EL (cell line): Measurements from ENCODE around the gene GPBAR1.

Experiments
- DNase-seq: peaks from one replicate; pipeline ENCODE4 v3.0.0-alpha.2; 2016

GPBAR1 gene

DNA sequence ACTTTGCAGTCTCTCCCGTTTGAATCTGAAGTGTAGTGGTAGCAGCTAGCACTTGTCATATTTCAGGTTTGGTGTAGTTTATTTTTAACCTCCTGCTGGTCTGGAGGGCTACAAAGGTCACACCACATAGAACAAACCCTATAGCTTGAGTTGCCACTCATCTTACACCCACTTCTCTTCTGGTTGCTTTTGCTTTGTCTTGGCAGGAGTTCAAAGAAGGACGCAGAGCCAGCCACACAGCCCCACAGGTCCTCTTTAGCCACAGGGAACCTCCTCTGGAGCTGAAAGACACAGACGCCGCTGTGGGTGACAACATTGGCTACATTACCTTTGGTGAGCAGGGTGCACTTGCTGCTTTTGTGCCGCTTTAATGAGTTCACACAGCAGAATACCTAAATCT, 15.6 kb upstream of the GPBAR1 start:
- DNase-seq: no peak

DNA sequence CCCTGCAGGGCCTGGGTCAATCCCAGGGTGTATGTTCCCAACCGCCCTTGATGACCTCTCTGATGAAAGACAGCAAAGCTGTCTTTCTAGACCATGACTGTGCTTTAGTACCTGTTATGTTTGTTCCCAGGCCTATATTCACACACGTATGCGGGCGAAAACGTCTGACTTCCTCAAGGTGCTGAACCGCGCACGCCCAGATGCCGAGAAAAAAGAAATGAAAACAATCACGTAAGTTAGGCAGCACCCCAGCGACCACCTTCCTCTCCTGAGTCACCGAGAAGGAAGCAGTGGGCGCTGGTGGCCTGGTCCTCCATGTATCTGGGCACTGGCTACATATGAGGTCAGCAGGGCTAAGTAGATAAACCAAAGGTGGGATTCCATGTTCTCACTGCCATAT, 11.1 kb upstream of the GPBAR1 start:
- no peak for DNase-seq

DNA sequence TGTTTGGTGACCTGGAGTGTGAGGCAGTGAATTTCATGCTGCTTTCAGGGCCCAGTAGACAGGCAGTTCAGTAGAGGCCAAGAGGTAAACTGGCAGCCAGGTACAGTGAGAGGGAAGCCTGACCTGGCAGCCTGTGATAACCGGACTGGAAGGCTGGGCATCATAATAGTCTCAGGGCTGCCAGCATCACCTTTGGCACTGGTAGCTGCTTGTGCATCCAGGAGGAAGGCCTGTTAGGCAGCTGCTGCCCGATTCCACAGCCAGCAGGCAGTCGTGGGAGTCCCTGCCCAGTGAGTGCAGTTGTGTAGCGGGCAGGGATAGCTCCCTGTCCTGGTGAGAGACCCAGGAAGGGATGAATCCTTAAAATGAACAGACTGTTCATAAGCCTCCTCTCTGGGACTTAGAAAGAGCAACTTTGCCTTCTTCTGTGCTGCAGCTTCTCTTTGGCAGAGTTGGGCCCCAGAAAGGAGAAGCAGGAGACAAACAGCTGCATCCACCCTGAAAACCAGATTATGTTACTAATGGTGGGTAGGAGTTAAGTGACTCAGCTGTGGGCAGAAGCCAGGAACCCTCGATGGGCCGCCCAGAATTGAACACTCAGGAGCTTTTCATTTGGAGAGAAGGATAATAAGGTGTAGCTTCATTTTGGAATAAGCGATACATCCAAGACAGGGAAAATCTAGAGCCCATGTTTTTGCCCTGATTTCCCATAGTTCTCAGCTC, 8.1 kb upstream of the GPBAR1 start:
- DNase-seq: no peak

DNA sequence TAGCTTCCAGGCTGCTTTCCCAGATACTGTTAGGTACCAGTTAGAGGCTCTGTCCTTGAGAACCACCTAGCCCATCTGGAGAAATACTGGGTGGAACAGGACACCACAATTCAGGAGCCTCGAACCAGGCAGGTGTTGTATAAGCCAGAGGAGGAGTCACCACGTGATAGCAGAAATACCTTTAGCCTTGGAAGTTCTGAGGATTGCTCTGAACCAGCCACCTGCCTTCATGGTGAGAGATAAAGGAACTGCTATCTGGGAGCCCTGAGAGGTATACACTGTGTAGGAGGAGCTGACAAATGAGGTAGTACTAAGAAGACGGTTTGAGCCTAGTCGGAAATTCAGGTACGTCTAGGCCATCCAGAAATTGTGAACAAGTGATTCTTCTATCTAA, 7.6 kb upstream of the GPBAR1 start:
- DNase-seq: no peak

DNA sequence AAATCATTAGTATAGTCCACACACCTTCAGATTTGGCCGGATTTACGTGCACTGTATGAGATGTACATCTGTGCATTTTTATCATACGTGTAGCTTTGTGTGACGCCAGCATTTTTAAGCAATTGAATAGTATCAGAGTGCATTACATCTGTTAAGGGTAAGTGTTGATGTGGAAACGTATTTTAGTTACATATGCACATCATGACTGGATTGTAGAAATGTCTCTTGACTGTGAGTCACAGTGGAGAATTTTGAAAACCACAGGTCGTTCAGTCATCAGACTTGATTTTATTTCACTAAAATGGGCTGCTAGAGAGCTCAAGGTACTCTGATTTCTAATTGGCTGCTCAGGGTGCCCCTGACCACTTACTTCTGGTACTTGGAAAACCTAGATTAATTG, 5.4 kb upstream of the GPBAR1 start:
- peak; percentile 57 for DNase-seq

DNA sequence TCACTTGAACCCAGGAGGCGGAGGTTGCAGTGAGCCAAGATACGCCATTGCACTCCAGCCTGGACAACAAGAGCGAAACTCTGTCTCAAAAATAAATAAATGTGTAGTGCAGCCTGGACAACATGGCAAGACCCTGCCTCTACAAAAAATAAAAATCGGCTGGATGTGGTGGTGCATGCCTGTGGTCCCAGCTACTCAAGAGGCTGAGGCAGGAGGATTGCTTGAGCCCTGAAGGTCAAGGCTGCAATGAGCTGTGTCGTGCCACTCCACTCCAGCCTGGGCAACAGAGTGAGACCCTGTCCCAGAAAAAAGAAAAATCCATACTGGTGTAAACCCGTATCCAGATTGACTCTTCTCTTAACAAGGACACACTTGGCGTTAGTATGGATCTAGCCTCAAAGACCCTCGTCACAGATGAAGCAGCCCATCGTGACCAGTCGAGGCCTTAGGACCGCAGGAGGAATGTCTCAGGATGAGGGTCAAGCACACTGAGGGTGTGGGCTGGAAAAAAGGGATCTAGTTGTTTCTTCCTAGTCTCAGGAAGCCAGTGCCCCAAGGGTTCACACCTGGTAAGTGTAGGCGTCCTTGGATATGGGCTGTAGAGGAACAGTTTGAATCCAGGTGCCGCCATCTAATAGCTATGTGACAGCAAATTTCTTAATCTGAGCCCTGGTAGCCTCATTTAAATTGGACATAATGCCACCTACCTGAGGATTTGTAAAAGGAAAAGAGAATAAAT, 4.0 kb upstream of the GPBAR1 start:
- DNase-seq: no peak

DNA sequence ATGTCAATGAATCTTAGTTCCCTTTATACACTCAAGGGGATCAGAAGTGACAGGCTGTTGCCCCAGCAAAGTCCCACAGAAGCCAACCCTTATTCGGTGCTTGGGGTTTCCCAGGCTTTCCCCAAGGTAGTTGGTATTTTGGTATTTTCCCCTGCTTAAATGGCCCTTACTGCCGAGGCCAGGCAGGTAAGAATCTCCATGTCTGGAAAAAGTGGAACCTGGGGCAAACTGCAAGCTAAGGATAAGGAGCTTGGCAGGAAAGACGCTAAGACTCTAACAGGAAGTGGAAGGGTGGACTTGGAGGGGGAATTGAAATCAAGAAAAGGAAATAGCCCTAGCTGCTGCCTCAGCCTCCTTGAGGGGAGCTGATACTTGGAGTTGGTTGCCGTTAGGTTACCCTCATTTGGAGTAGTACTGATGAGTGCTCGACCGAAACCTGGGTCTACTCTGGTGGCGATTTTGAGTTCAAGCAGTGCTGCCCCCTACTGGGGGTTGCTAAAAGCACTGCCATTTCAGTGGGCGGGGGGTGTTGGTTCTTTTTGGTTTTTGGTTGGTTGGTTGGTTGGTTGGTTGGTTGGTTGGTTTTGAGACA, 3.3 kb upstream of the GPBAR1 start:
- DNase-seq: peak; percentile 25

DNA sequence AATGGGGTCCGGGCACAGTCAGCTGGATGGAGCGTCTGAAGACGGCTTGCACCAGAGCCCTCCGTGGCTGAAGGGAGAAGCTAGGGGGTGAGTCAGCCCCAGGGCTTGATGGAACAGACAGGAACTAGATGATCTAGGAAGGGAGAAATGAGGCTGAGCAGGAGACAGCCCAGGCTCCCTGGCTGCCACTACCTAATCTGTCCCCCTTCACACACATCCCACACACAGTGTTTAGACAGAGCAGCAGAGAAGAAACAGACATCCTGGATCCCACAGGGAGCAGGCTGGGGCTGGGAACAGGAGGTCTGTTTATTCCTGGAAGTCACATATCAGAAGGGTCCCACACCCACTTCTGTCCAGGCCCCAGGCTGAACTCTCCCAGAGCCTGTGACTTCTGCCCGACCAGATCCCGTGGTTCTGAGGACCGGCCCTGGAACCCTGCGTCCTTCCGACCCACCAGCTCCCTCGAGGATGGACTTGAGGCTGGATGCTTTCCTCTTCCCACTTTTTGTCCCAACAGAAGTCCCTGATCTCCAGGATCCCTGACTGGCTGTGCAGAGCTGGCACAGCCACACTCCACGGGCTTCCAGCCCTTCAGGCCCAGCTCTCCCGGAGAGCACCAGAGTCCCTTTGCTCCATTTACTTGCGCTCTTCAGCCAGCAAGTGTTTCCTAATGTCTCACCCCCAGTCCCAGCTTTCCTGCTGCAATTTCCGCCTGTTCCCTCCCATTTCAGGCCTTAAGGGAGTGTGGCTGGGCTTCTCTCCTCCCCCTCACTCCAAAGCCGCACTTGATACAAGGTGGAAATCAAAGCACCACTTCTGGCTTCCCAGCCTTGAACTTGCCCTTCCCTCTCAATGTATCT, 1.5 kb upstream of the GPBAR1 start:
- DNase-seq: peak; percentile 82

DNA sequence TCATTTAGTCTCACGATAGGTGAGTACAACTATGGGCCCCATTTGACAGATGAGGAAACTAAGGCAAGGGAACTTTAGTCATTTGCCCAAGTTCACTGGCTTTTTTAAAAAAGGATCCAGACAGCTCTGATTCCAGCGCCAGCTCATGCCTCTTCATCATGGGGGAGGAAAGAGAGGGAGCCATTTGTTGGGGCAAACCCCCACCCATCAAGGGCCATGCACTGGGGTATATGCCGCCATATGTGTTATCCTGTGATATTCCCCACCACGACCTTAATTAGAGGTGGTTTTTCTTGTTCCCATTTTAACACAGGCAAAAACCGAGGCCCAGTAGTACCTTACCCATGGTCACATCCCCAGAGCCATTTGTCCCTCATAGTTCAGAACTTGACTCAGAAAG, 649 bp upstream of the GPBAR1 start:
- DNase-seq: no peak

DNA sequence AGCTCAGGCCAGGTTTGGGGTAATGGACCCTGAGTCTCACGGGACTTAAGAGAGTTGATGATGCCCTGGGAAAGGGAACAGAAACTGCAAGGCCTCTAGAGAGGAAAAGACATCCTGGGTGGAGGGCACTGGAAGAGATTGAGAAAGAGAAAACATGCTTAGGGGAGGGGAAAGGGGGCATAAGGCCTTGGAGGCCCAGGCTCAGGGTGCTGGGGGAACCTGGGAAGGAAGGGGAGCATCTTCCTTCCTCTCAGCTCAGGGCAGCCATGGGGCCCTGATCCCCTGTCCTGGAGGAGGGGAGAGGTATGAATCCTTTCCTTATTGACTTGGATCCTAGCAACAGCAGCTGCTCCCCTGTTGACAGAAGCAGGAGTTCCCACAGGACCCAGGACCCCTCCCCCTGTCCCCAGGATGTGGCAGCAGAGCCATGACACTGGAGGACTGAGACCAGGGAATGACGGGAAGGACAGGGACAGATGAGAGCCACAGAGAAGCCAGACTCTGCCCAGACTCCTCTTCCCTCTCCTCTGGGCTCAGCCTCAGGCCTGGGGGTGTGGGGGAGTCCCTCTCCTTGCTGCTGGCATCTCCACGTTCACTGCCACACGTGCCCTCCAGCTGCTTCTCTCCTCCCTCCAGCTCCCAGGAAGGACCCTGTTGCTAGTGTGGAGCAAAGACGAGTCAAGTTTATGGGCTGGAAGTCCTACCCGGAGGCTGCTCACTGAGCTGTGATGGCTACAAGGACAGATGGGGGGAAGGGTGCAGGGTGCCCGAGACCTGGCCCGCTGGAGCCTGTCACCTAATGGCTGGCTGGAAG, 815 bp downstream of the GPBAR1 start:
- DNase-seq: no peak

DNA sequence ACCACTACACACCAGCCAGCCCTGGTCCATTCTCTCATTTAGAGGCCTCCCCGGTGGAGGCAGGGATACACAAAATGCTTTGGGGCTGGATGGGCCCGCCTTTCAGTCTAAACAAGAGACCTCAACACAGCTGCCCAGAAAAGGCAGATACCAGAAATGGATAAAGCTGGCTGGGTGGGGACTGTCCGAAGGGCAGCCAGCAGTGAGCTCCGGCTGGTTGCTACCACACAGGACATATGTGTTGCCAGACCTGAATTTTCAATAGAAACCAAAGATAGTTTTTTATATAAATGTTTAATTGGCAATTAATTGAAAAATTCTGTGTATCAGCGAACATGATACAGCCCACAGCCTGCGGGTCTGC, 1.4 kb downstream of the GPBAR1 start:
- DNase-seq: no peak

DNA sequence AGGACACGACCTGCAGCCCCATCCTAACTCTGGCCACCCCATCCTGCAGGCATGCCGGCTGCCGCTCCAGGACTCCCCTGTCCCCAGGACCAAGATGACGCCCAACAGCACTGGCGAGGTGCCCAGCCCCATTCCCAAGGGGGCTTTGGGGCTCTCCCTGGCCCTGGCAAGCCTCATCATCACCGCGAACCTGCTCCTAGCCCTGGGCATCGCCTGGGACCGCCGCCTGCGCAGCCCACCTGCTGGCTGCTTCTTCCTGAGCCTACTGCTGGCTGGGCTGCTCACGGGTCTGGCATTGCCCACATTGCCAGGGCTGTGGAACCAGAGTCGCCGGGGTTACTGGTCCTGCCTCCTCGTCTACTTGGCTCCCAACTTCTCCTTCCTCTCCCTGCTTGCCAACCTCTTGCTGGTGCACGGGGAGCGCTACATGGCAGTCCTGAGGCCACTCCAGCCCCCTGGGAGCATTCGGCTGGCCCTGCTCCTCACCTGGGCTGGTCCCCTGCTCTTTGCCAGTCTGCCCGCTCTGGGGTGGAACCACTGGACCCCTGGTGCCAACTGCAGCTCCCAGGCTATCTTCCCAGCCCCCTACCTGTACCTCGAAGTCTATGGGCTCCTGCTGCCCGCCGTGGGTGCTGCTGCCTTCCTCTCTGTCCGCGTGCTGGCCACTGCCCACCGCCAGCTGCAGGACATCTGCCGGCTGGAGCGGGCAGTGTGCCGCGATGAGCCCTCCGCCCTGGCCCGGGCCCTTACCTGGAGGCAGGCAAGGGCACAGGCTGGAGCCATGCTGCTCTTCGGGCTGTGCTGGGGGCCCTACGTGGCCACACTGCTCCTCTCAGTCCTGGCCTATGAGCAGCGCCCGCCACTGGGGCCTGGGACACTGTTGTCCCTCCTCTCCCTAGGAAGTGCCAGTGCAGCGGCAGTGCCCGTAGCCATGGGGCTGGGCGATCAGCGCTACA, 2.1 kb downstream of the GPBAR1 start:
- DNase-seq: no peak

DNA sequence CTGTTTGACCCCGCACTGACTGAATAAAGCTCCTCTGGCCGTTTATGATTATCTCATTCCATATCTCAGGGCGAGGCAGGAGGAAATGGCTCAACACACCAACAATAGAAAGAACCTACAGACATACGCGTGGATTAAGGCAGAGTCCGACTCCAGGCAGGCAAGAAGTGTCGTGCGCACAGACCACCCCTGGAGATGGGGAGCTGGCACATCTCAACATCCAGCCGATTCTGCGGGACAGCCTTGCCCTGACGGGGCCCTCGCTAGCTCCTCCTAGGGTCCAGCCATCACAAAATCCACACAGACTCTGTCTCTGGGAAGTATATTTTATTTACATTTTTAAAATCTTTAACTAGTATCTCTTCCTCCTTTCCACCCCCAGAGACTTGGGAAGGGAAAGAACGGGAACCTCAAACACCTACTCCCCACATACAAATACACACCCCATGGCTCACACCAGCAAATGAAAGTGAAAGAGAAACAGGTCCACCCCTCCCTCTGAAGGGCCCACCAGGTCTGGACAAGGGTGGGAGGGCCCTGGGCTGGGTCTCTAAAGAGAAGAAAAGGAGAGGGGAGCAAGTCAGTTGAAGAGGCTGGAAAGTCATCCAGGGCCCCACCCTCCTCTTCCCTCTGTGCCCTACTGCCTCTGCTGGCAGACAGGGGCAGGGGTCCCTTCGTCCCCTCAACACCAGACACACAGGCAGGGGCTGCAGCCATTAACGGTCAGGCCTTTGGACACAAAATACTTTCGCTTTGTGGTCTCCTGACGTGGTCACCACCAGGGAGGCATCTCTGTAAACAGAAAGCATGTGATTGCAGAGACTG, 3.2 kb downstream of the GPBAR1 start:
- DNase-seq: no peak

DNA sequence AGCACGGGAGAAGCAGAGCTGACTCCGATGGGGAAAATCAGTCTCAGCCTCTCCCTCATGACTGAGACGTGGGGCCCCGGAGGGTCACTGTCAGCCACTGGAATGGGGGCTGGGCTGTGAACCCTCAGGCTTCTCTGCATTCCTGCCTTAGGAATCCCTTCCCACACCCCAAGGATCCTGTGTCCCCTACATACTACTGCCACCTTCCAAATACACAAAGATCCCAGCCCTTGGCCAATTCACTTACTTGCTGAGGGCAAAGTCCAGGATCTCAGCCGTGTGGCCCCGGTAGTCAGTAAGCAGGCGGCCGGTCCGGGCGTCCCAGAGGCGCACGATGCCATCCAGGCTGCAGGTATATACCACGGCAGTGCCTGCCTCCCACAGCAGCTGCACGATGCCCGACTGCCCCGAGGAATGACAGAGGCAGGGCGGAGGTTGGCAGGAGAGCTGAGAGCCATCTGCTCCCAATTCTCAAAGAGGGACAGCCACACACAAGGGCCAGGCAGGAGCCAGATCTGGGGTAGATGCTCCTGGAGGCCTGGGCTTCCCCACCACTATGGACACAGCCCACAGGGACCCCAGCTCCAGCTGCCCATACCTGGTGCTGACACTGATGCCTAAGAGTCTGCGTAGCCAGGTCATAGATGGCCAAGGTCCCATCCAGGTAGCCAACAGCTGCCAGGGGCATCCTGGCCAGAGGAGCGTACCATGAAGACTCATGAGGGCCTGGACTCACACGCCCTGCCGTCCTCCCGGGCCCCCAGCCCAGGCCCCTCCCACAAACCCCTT, 4.2 kb downstream of the GPBAR1 start:
- no peak for DNase-seq

DNA sequence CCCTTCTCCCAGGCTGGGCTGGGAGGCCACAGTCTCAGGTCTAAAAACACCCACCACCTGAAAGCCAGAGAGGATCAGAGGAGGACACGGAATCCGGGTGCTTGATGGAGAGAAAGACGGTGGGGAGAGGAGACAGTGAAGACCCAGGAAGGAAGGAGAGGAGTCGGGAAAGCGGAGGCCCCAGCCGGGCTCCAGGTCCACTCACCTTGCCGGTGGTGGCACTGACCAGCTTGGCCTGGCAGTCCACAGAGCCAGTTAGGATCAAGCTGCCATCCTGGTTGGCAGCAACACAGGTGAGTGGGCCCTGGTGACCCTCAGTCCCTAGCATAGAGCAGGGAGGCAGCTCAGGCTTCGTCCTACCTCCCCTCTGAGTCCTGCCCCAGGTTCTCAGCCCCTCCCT, 4.8 kb downstream of the GPBAR1 start:
- DNase-seq: no peak

DNA sequence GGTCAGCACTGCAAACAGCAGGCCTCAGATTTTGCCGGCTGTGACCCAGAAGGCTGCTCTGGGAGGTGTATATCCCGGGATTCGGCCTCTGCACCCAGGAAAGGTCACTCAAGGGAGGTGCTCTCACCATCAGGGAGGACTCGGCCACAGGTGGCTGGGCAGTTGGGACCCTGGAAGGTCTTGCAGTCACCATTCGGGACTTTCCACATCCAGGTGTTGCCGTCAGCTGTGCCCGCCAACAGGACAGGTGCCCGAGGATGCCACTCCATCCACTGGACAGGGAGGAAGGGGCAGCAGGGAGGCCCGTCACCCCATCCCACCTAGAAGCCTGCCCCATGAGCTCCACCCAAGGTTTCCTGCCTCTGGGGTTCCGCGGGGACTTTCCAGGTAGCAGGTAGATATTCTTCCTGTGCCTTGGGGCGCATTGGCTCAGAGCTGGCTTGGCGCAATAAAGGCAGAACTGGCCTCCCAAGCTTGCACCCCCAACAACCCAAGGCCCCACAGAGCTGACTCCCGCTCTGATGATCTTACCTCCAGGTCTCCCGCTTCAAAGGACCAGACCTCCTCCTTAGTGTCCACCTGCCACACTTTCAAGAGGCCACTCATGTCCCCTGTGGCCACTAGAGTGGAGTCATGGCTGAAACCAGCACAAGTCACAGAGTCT, 5.6 kb downstream of the GPBAR1 start:
- no peak for DNase-seq

DNA sequence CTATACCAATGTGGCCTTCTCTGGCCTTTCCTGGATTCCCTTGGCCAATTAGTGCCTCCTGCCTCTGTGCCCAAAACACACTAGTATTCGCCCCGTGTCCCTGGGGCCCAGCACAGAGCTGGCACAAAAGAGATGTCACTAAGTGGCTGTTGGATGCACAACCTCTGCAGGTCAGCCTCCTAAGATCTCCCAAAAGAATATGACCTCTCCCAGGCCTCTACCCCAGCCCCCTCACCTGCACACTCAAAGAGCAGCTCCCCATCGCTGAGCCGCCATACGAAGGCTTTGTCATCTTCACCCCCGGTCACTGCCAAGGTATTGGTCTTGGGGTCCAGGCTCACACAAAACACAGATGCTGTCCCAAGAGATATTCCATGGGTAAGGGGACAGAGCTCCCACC, 6.4 kb downstream of the GPBAR1 start:
- no peak for DNase-seq

DNA sequence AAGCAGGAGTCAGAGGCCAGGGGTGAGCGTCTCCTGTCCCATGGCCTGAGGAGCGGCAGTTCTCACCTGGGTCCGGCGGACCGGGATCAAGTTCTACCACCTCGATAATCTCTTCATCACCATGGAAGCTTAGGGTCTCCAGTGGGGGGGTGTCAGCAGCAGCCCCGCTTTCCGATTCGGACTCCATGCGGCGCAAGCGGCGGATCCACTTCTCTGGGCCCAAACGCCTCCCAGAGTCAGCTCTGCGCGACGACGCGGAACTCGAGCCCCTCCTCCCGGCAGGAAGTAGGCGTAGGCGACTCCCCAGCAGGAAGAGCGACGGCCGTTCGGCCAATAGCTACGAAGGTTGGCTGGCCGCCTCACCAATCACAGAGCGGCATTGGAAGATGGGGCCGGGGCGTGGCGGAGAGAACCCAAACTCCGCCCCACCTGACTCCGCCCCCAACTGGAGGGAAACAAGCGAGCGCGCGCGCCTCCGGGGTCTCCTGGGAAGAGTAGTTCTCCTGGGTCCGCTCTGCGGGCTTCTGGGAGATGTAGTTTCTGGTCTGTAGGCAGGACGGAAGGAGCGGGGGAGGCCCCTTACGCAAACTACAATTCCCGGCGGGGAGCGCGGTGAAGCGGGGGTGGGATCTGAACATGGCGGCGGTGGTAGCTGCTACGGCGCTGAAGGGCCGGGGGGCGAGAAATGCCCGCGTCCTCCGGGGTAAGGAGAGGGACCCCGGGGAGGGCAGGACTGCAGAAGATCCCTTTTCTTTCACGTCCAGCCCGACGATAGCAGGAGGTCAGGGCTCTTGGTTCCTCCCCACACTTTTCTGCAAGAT, 9.3 kb downstream of the GPBAR1 start, which contains the start of the genes AAMP and PNKD:
TSS of gene AAMP (minus strand) at position 238 of the 821 bp plus-strand sequence. CDS start at position 187, 51 bp downstream.
TSS of gene PNKD (plus strand) at position 620 of the 821 bp plus-strand sequence. CDS start at position 637, 17 bp downstream.
- DNase-seq: peak; percentile 100
